Kidney (tissue), 14 donors: ENCODE results near the gene CNTN2. TPM values are rescaled to one million over a fixed set of nuclear protein-coding genes. Genes with fewer than 3 reads are reported as not detected.

ENCODE experiments used
- DNase-seq, 5 donors: peaks; one replicate each; pipeline ENCODE4 v3.0.0-alpha.2; 2013 to 2020
- FAIRE-seq: peaks from 2 replicates; lab custom pipeline; 2012; peaks lifted over from hg19 to GRCh38; lab: Jason Lieb, UNC
- H3K27ac ChIP-seq, 2 donors: one replicate each; pipeline ENCODE4 v1.7.0; 2013; ENCODE audit warnings: low read depth in 2 of 2, low read length in 2 of 2, inconsistent platforms in 1 of 2
- H3K27me3 ChIP-seq: one replicate; pipeline ENCODE4 v1.7.1; 2013; ENCODE audit warnings: low read length, inconsistent platforms; ENCODE audit not compliant: control insufficient read depth, insufficient read depth
- H3K36me3 ChIP-seq, 3 donors: one replicate each; pipeline versions ENCODE4 v1.7.0 to v1.7.1; 2013; ENCODE audit warnings: low read length in 3 of 3, control low read depth in 1 of 3, inconsistent platforms in 1 of 3; ENCODE audit not compliant: insufficient read depth in 3 of 3, control insufficient read depth in 2 of 3
- H3K4me1 ChIP-seq, 3 donors: one replicate each; pipeline versions ENCODE4 v1.7.0 to v1.7.1; 2013; ENCODE audit warnings: low read length in 3 of 3, inconsistent platforms in 1 of 3, low read depth in 1 of 3; ENCODE audit not compliant: control insufficient read depth in 2 of 3, insufficient read depth in 2 of 3
- H3K4me3 ChIP-seq, 3 donors: one replicate each; pipeline versions ENCODE4 v1.7.0 to v1.8.1; 2013; ENCODE audit warnings: low read length in 3 of 3, control low read depth in 1 of 3, inconsistent platforms in 1 of 3
- H3K9ac ChIP-seq, 3 donors: one replicate each; pipeline versions ENCODE4 v1.7.0 to v1.7.1; 2013; ENCODE audit warnings: low read length in 3 of 3, control low read depth in 1 of 3, inconsistent platforms in 1 of 3
- H3K9me3 ChIP-seq, 3 donors: one replicate each; pipeline versions ENCODE4 v1.7.0 to v1.7.1; 2013; ENCODE audit warnings: low read length in 3 of 3, control low read depth in 1 of 3, inconsistent platforms in 1 of 3; ENCODE audit not compliant: control insufficient read depth in 2 of 3, insufficient read depth in 1 of 3
- CTCF ChIP-seq: IDR thresholded peaks from 3 replicates; pipeline ENCODE4 v1.5.1; 2012; ENCODE audit warnings: mild to moderate bottlenecking, moderate library complexity, borderline replicate concordance; ENCODE audit not compliant: insufficient read depth; ENCODE audit errors: extremely low read depth
- intact Hi-C: fragments of 100-400 bp; cut with DNase I; formaldehyde crosslinking; loops from one replicate; pipeline ENCODE4 v1.11.1; 2022
- polyA plus RNA-seq: library from polyadenylated mRNA; stranded (reverse); fragments of 350-450 nt; fragmentation: Illumina TruSeq; extraction: RNeasy Lipid Tissue Mini Kit (QIAGEN cat#74804); gene quantifications from one replicate; pipeline ENCODE4 v1.2.3, GENCODE V29; 2014; ENCODE audit warnings: low read depth, low replicate concordance; ENCODE audit not compliant: insufficient read depth
- total RNA-seq: library from RNA; stranded (reverse); fragmentation: NEBNext Ultra II Directional; extraction: Animal tissue kit (Norgen Biotek cat#: 25700); gene quantifications from one replicate; pipeline ENCODE4 v1.2.1, GENCODE V29; 2021
- donor health status: control.
- donor health status: control.
- donor health status: control.
- donor health status: control.
- donor health status: control.
- donor health status: DM: yes; HTN: yes; CAD: no.
- donor health status: Normal renal cell carcinoma (clear cell type).

CNTN2 gene
- total and polyA plus RNA-seq, 2 donors from 2014 or later = 0.15 to 0.44 TPM

- intact Hi-C loops = no loop called here
- FAIRE-seq (no peak), DNase-seq (no peak)
- no peak for TF ChIP-seq CTCF
- Histone ChIP-seq H3K4me3 (no peak overlapping the region), H3K9me3 (no peaks in the 10 kb centered on the region), H3K36me3 (peaks cover 0 to 12% (median 4%) of the 10 kb centered on the region in 3 donors), H3K9ac (no peak overlapping the region), H3K27ac (no peak overlapping the region), H3K27me3 (no peaks in the 10 kb centered on the region), H3K4me1 (peaks cover 5 to 24% (median 19%) of the 10 kb centered on the region in 3 donors)
Observed at GRCh38 chr1:205118752-205119151, 75.7 kb downstream of the CNTN2 start.

DNA sequence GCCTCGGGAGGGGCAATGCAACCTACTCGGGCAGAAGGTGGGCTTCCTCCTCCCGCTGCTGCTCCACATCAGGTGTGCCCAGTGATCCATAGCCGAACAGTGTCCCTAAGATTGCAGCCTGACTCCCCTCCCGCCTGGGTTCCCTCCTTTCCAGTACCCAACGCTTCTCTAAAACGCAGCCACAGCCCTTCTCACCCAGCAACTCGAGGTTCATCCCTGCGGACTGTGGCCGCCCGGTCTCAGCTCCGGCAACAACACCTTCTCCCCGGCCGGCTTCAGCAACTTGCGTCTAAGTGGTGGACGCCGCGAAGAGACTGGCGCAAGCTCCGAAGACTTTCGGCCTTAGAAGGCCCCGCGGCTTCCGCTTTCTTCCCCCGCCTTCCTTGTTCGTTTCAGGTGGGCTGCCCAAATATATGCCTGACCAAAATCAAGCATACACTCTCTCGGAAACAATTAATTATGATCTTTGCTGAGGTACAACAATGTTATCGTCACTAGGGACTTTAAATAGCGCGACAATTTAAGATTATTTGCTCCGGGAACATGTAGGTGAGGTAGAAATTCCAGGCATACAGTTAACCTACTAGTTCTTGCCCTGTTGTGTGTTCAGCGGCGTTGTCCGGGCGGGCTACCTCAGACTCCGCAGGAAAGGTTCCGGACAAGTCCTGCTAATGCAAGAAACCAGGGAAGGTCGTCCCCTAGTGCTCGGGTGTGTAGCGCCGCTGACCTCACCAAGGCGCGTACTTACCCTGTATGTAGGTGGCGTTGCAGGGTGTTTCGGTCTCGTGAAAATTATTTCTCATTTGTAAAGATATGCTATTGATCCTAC is 78.9 kb downstream of the CNTN2 start, which contains the start of gene RBBP5:
TSS of gene RBBP5 (minus strand) at position 319 of the 829 bp plus-strand sequence. CDS start at position 214, 105 bp downstream.
- intact Hi-C loops = no loop called here
- peak; percentile 15 for FAIRE-seq
- TF ChIP-seq CTCF = peak; percentile 68

GRCh38 chr1:205122489-205122882 is 79.5 kb downstream of the CNTN2 start:
- intact Hi-C loops = no loop called here
- FAIRE-seq = no peak

More for the DNA sequence above, 78.9 kb downstream of the CNTN2 start, which contains the start of gene RBBP5:
- H3K9me3 ChIP-seq = no peaks in the 10 kb centered on the region
- H3K4me3 ChIP-seq = peak within 1 kb of the TSS; percentile 97 to 99 (median 98)
- peaks cover 5 to 24% (median 19%) of the 10 kb centered on the region in 3 donors for H3K4me1 ChIP-seq
- H3K9ac ChIP-seq = peak within 1 kb of the TSS; percentile 97 to 99 (median 98)
- no peaks in the 10 kb centered on the region for H3K36me3 ChIP-seq
- peak within 1 kb of the TSS; percentile 99 to 100 for H3K27ac ChIP-seq
- peak; percentile 96 to 98 (median 98) for DNase-seq
- H3K27me3 ChIP-seq = no peaks in the 10 kb centered on the region

More at GRCh38 chr1:205122489-205122882, 79.5 kb downstream of the CNTN2 start:
- peak overlapping the region; percentile 99 to 100 for H3K27ac ChIP-seq
- TF ChIP-seq CTCF = no peak
- H3K4me3 ChIP-seq = peak overlapping the region; percentile 97 to 99 (median 98)
- H3K4me1 ChIP-seq = peaks cover 5 to 24% (median 19%) of the 10 kb centered on the region in 3 donors
- H3K9me3 ChIP-seq = no peaks in the 10 kb centered on the region
- DNase-seq = no peak
- H3K27me3 ChIP-seq = no peaks in the 10 kb centered on the region
- no peaks in the 10 kb centered on the region for H3K36me3 ChIP-seq
- peak overlapping the region; percentile 64 to 98 (median 97) for H3K9ac ChIP-seq
